GM18526 (cell line): ENCODE results near the gene CHN2.

Source experiments
- POLR2A ChIP-seq: IDR thresholded peaks from 3 replicates; pipeline ENCODE4 v1.6.1; 2011; ENCODE audit not compliant: insufficient read length; ENCODE audit errors: extremely low read depth

Gene CHN2

DNA sequence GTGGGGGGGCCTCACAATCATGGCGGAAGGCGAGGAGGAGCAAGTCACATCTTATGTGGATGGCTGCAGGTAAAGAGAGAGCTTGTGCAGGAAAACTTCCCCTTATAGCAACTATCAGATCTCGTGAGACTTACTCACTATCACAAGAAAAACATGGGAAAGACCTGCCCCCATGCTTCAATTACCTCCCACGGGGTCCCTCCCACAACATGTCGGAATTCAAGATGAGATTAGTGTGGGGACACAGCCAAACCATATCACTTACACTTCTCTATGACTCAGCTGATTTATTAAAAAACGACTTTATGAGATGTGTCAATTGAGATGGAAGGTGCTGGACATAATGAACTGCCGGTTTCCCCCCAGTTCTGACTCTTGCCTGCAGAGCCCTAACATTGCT is 23.8 kb upstream of the CHN2 start:
- no peak for TF ChIP-seq POLR2A

DNA sequence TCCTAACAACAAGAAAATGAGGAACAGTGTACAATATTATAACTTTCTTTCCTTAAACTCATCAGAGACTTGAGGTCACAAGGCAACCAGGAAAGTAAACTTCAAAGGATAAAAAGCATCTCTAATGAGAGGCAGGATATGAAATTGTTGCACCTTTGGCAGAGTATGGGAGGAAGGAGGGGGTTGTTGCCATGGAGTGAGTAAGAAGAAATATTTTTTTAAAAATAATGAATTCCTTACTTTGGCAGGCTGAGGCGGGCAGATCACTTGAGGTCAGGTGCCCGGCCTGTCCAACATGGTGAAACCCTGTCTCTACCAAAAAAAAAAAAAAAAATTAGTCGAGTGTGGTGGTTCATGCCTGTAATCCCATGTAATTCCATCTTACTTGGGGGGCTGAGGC is 21.1 kb upstream of the CHN2 start:
- no peak for TF ChIP-seq POLR2A

DNA sequence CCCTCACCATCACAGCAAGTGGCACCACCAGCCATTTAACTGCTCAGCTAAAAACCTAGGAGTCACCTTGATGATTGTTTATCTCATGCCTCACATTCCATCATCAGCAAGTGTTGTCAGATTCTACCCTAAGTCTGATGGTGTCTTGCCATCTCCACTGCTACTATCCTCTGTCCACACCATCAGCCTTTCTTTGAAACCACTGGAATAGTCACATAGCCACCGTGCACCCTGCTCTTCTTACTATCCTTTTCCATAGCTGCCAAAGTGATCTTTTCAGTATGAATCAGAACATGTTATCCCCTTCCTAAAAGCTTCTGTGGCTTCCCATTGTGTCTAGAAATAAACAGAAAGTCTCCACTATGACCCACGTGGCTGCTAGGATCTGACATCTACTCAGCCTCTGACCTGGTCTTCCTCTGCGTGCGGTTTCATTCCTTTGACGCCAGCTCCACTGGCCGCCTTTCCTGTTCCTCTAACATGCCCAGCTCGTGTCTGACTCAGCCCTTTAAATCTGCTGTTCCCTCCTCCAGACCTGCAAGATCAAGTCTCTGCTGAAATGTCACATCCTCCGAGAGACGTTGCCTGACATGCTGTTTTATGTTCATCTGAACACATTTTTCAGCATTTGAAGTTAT is 16.5 kb upstream of the CHN2 start:
- TF ChIP-seq POLR2A: no peak

DNA sequence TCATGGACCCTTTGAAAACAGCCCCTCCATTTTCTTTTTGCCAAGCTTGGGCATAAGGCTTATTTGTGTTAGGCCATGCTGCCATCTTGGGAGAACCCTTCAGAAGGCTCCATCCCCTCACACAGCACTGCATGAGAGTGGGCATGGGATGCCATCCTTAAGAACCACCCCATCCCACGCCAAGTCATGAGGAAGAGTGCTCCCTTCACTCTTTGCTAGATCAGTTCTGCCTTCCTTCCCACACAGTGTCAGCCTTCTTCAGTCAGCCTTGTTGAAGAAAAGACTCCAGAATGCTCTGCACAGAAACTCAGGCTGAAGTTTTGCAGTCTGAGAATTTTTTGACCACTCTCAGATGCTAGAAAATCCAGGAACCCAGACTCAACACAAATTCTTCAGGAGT is 15.5 kb upstream of the CHN2 start:
- no peak for TF ChIP-seq POLR2A

DNA sequence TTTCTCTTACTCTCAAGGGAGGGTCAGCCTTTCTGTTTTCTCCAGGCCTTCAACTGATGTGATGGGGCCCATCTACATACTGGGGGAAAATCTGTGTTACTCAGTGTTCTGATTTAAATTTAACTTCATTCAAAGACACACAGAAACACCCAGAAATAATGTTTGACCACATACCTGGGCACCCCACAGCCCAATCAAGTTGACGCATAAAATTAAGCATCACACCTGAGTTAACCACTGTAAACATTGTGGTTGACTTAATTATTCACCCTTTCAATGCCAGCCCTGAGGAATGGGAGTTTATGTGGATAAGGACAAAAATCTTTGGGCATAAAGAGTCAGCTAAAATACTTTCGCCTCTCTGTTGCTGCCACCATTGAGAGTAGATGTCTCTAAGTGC is 10.0 kb upstream of the CHN2 start:
- no peak for TF ChIP-seq POLR2A

DNA sequence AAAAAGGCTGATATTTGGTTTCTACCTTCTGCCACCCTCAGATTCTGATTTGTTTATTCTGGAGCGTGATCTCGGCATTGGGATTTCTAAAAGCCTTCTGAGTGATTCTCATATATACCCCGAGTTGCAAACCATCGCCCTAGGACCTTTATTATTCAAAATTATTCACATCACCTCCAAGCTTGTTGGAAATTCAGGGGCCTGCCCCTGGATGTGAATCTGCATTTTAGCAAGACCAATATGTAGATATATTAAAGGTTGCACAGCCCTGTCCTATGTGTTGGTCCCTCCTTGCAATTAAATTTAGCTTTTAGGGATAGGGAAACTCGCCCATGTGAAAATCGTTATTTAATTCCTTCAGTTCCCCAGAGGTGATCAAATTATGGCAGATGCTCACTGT is 9.0 kb upstream of the CHN2 start:
- TF ChIP-seq POLR2A: no peak

DNA sequence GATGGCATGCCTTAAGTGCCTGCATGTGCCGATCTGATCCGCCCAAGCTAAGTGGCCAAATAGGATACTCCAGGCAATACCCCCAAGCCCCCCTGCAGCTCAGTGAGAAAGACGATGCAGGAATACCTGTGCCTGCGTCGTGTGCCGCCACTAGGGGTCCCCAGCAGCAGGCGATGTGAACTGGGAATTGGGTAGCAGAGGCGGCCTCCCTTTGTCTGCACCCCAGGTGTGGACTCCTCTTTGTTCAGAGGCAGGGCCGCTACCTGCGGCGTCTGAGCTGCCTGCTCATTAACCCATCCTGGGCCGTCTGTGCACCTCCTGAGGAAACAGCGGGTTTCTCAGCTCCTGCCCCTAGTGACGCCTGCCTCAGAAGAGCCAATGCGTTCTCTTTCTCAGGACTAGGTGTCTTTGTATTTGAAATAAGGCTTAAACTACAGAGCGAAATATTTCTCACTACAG is 4.8 kb upstream of the CHN2 start:
- no peak for TF ChIP-seq POLR2A

DNA sequence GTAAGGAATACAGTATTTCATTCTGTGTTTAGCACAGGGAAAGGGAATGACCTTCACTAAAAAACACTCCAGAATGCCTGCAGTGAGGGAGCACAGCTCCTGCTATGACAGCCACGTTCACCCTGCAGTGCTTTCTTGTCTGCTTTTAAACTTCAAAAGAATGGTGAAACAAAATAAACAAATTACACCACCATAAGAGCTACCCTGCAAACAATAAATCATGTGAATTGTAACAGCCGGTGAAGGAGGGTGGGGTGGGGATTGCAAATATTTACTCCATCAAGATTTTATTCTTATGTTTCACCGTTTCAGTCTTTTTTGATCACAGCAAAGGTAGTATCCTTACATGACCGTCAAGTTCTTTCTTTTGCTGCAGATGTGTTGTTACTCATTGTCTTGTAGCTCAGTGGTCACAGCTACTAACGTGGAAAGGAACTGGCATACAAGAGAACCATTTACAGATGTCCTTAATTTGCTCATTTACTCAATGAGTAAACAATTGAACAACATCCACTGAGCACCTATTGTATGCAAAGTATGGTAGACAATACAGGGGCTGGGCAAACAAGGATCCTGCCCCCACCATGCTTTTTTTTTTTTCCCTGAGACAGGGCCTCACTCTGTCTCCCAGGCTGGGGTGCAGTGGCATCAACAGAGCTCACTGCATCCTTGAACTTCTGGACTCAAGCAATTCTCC is 4.1 kb upstream of the CHN2 start:
- no peak for TF ChIP-seq POLR2A

DNA sequence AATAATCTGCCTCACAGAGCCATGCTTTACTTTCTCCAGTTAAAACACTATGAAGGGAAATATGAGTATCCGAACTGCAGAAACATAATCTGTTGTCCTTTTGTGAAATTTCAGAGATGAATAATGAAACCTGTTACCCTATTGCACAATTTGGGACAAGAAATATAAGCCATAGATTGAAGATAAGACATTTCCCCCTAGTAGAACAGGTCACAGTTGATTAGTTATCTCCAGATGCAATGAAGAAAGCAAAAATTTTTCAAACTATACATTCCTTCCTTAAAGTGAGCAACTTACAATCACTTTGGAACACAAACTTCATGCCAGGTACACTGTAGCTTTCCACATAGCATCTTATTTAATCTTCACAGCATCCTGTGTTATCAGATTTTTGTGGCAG is 2.3 kb upstream of the CHN2 start:
- no peak for TF ChIP-seq POLR2A

DNA sequence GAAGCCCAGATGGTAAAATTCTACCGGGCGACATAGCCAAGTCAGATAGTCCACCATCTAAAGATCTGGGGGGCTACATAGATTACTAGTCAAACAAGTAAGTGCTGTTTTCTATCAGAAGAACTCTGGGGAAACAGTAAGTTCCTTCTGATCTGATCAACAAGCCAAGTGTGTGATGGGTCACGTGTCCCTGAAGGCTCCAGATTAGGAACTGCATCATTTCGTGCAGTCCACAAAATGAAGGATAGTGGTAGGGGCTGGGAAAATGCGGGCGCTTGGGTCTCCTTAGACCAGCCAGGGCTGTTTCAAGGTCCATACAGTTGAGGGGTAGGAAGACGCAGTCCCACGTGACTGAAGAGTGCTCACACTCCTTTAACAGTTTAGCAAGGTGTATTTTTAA is 1.8 kb upstream of the CHN2 start:
- TF ChIP-seq POLR2A: no peak

DNA sequence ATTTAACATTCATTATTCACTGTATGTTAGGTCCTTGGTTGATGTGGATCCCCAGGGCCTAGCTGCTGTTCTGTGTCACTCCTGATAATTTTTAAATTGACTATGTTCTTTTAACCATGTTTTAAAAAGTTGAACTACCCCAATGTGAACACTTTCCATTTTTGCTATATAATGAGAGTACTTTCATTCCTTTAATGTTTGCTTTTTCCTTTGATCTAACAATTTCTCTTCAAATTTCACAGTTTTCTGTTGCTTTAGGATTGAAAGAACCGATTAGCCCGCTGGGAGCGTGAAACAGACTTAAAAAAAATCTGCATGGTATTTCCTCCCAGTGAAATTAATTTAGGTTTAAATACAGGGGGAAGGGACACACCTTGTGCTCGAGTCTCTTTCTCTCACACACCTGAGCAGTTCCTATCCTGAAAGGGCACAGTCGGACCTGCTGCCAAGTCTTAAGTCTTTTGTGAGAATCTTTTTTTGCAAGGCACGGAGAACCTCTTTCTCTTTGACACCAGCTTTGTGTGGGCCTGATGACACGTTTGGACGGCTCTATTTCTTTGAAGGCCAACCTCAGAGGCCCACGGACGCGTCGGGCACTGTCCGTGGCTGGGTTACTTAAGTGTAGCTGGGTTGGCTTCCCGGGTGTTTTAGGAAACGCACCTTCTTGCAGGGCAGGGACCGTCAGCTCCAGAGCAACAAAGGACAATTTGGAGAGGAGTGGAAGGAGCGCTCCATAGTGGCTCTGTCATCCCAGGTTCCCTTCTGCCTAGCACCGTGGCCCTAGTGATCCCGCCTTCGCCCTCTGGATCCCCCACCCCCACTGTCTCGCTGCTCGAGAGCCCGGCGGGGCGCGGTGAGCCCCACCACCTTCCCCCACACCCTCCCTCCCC is 1.0 kb upstream of the CHN2 start:
- no peak for TF ChIP-seq POLR2A

DNA sequence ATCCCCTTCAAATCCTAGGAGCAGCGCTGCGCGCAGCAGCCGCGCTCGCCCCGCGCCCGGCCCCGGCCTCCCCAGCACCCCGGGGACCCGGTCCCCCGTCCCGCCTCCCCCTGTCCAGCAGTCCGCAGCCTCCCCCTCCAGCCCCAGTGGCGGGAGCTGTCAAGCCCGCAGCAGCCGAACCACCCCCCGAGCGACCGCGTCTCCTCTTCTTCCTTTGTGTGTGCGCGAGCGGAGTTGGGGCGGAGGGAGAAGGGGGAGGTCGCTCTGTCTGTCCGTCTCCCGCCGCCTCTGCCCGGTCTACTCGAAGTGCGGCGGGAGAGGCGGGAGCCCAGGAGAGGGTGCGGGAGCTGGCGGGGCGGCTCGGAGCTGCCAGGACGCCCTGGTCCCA is 375 bp upstream of the CHN2 start:
- no peak for TF ChIP-seq POLR2A

DNA sequence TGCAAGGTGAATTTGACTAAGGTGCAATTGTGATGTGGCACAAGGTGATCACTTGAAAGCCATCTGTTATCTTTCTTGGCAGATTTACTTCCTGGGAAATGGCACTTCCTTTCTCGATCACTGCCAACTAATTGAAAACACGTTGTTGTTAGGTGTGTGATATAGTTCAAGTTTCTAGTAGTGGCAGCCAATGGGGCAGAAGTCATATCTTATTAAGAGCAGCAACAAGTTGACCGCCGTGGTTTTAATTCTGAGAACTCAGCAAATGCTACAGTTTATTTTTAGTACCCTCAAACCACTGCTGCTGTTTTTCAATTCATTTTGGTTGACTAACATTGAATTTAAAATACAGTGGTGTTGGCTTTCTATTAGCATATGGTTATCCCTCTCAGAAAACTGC is 1.6 kb downstream of the CHN2 start:
- TF ChIP-seq POLR2A: no peak

DNA sequence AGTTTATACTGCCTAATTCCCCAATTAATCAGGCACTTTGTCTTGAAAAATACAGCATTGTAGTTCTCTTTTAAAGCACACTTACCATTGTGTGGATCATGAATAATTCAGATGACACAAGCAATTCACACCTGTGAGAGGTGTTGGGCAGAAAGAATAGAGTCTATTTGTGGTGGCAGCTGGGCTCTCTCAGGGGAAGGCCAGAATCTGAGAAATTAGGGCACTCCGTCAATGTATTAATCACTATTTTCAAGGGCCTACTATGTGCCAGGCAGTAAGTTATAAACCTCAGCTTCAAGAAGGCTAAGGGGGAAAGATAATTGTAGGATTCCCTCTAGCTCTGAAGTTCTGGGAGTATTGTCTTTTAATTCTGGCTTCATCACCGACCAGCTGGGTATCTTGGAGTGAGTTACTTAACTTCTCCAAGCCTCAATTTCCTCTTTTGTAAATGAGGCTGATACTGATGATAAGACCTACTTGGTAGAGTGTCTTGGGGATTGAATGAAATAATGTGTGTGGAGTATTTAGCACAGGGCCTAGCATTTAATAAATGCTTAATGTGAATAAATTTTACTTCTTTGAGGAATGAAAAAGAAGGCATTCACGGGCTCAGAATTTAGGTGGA is 2.5 kb downstream of the CHN2 start:
- TF ChIP-seq POLR2A: no peak

DNA sequence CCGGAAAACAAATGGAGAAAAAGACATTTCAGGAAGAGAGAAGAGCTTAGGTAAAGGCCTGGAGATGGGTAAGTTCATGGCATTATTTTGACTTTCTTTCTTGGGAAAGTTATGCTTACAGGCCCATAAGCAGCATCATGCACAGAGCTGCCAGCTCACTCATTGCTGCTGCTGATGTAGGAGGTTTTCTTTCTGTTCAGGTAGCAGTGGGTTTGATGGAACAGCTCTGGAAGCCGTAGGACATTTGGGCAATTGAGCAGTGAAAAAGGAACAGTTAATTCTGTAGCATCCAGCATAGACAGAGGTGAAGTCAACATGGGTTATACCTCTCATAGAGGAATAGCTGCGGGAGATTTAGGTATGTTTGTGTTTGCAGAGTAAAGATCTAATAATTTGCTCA is 3.3 kb downstream of the CHN2 start:
- no peak for TF ChIP-seq POLR2A

DNA sequence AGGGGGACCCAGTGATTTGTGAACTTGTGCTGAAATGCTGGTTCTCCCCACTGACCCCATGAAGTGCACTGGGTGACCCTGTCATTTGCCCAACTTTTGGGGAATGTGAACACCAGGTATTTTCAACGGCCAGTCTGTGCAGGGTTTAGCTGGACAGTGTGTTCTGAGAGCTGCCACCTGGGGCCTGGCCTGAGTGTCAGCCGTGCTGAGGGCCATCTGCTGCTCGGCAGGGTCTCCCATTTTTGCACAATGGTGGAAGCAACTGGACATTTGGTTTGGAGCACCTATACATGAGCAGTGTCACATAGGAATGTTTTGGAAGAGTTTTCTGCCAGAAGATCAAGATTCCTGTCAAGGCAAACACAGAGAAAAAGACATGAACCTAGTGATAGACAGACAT is 5.2 kb downstream of the CHN2 start:
- TF ChIP-seq POLR2A: no peak

DNA sequence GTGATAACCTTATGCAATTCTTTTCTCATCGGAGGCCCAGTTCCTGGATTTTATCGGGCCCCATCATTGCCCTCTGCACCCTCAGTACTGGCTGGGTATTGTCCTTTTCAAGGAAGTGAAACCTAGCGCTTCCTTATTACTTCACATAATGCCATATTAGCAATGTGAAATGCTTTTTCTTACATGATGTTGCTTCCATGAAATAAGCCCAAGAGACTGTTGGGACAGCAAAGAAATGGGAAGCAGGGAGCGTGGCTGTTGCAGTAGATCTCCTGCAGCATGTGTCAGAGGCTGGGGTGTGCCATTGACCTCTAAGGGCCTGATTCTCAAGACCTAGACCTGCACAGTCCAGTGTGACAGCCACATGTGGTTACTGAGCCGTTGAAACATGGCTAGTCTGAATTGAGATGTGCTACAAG is 8.1 kb downstream of the CHN2 start:
- TF ChIP-seq POLR2A: no peak
